B cell (primary cell): ENCODE measurements around the gene KRTAP4-7.
"Not testable (repeated sequence)": the region's sequence is repeated elsewhere in the genome, so short reads cannot be mapped to it uniquely, and the experiment has no call there.

Experiments used
- EZH2 ChIP-seq: IDR thresholded peaks from 2 replicates; pipeline ENCODE4 v1.6.1; 2012; ENCODE audit warnings: borderline replicate concordance, low read depth, mild to moderate bottlenecking, moderate library complexity, low read length; ENCODE audit not compliant: insufficient read depth, poor library complexity, severe bottlenecking
- TF ChIP-seq, protein P1 (sequence below): fragments of 200-600 bp; IDR thresholded peaks from one replicate; pipeline ENCODE4 v1.8.0; 2022; ENCODE audit warnings: antibody characterized with exemption, mild to moderate bottlenecking

GRCh38 chr17:41119696-41120690, 36.0 kb downstream of the KRTAP4-7 start:
- TF ChIP-seq, protein P1, sequence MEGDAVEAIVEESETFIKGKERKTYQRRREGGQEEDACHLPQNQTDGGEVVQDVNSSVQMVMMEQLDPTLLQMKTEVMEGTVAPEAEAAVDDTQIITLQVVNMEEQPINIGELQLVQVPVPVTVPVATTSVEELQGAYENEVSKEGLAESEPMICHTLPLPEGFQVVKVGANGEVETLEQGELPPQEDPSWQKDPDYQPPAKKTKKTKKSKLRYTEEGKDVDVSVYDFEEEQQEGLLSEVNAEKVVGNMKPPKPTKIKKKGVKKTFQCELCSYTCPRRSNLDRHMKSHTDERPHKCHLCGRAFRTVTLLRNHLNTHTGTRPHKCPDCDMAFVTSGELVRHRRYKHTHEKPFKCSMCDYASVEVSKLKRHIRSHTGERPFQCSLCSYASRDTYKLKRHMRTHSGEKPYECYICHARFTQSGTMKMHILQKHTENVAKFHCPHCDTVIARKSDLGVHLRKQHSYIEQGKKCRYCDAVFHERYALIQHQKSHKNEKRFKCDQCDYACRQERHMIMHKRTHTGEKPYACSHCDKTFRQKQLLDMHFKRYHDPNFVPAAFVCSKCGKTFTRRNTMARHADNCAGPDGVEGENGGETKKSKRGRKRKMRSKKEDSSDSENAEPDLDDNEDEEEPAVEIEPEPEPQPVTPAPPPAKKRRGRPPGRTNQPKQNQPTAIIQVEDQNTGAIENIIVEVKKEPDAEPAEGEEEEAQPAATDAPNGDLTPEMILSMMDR = not testable (repeated sequence)
- TF ChIP-seq EZH2 = not testable (repeated sequence)
